Kidney epithelial cell (primary cell): ENCODE measurements around the gene HDAC7. TPM values are rescaled to one million over a fixed set of nuclear protein-coding genes. Genes with fewer than 3 reads are reported as not detected.

Experiments used
- DNase-seq: peaks from one replicate; pipeline ENCODE4 v3.0.0-alpha.2; 2010; ENCODE audit warnings: low read depth
- H3K27me3 ChIP-seq: 2 replicates; pipeline ENCODE4 v1.6.0; 2011; ENCODE audit warnings: low read length; ENCODE audit not compliant: control insufficient read depth, insufficient read depth
- H3K36me3 ChIP-seq: 2 replicates; pipeline ENCODE4 v1.5.1; 2011; ENCODE audit warnings: low read length; ENCODE audit not compliant: control insufficient read depth, insufficient read depth
- H3K4me3 ChIP-seq: 2 replicates; pipeline ENCODE4 v1.5.1; 2011; ENCODE audit warnings: low read depth, mild to moderate bottlenecking, control low read depth, low read length
- total RNA-seq: library from RNA; depleted of rRNA; stranded (reverse); fragments of >200 nt; gene quantifications from 2 replicates; pipeline ENCODE4 v1.2.3, GENCODE V29; 2015
- TF ChIP-seq, protein P1 (sequence below): IDR thresholded peaks from 2 replicates; pipeline ENCODE4 v1.5.1; 2011; ENCODE audit warnings: mild to moderate bottlenecking, moderate library complexity, low read length, control low read depth, inconsistent platforms; ENCODE audit not compliant: insufficient read depth, poor library complexity, severe bottlenecking

HDAC7 gene
- total RNA-seq, 1 donor from 2014 or later: 52.1 TPM

DNA sequence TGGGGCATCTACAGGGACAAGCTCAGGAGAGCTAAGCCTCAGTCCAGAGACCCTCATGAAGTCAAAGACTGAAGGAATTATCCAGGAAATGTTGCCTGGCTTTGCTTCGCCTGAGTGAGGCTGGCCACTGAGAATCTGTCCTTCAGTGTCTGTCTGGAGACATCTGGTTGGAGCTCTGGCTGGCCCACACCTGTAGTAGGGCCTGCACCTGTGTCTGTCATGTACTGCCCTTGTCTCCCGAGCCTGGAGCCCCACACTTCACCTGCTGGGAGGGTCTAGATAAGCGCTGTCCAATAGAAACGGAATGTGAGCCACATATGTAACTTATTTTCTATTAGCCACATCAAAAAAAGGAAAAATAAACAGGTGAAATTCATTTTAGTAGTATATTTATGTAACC lies 9.9 kb upstream of the HDAC7 start:
- TF ChIP-seq, protein P1, sequence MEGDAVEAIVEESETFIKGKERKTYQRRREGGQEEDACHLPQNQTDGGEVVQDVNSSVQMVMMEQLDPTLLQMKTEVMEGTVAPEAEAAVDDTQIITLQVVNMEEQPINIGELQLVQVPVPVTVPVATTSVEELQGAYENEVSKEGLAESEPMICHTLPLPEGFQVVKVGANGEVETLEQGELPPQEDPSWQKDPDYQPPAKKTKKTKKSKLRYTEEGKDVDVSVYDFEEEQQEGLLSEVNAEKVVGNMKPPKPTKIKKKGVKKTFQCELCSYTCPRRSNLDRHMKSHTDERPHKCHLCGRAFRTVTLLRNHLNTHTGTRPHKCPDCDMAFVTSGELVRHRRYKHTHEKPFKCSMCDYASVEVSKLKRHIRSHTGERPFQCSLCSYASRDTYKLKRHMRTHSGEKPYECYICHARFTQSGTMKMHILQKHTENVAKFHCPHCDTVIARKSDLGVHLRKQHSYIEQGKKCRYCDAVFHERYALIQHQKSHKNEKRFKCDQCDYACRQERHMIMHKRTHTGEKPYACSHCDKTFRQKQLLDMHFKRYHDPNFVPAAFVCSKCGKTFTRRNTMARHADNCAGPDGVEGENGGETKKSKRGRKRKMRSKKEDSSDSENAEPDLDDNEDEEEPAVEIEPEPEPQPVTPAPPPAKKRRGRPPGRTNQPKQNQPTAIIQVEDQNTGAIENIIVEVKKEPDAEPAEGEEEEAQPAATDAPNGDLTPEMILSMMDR: no peak
- Histone ChIP-seq H3K4me3 (no peak overlapping the region), H3K36me3 (no peaks in the 10 kb centered on the region), H3K27me3 (no peaks in the 10 kb centered on the region)
- DNase-seq: no peak

DNA sequence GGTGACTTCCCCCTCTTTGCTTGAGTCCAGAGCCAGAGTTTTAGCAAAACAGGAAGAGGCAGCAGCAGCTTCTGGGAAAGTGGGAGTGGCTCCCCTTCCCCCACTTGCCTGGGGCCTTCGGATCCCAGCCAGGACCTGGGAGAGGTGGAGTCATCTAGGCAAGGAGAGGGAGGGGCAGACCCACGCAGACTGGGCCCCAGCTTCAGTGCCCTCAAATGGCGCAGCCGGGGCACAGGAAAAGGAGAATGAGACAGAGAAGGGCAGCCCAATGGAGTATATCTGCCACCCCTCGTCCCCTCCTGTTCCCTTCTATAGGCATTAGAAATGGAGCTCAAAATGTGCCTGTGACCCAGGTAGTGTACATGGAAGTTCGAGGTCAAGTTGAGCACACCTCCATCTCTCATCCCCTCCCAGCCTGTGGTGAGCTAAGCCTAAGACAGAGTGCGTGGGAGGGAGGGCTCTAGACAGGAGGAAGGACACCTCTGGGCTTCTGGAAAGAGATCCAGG lies 9.3 kb upstream of the HDAC7 start:
- TF ChIP-seq, protein P1: no peak
- no peaks in the 10 kb centered on the region for H3K27me3 ChIP-seq
- no peak overlapping the region for H3K4me3 ChIP-seq
- no peak for DNase-seq
- no peaks in the 10 kb centered on the region for H3K36me3 ChIP-seq

DNA sequence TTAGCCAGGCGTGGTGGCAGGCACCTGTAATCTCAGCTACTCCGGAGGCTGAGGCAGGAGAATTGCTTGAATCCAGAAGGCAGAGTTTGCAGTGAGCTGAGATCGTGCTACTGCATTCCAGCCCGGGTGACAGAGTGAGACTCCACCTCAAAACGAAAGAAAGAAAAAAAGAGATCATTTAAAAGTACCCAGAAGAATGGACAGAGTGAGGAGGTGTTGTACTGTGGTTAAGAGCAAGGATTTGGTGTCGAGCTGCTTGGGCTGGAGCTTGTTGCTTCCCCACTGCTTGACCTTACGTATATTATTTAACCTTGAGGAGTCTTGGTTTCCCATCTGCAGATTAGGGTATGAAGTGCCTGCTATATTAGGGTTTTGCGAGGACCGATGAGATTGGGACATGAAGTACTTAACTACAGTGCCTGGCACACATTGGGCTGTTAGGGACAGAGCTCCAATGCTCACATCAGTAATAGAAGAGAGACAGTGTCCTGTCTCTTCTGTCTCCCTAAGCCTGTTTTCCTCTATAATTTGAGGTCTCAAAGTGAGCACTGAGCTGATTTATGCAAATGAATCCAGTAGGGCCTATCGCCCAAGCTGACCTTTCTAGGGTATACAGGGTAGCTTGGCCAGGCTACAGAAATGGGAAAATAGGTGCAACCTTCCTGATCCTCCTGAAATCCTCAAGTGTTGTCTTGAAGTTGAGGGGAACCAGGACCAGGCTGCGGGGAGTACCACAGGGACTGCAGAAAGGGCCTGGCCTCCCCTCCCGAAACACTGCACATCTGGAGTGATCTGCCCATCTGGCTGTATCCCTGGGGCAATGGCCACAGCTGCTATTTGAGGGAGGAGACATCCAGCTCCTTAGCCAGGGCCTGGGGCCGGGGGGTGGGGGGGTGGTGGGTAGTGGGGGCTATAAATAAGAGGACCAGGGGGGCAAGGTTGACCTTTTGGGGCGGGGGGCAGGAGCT lies 8.6 kb upstream of the HDAC7 start:
- Histone ChIP-seq H3K27me3 (no peaks in the 10 kb centered on the region), H3K4me3 (no peak overlapping the region), H3K36me3 (no peaks in the 10 kb centered on the region)
- no peak for DNase-seq
- TF ChIP-seq, protein P1: no peak

DNA sequence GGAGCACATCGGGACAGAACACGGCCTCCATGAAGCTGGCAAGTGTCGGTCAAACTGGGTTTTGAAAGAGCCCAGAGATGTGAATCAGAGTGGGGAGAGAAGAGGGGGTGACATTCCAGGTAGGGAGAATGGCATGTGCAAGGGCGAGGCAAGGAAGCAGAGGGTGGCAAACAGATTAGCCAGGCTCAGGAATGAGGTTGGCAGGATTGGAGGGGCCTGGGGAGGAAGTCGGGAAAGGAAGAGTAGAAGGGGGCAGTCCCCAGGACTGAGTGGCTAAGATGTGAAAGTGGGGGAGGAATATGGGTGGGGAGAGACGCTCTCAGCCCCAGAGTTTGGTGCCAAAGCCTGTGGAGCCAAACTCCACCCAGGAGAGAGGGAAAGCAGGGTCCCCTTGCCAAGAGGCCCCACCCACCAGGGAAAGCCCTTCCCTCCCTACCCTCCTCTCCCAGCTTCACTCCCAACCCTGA lies 5.5 kb upstream of the HDAC7 start:
- Histone ChIP-seq H3K4me3 (no peak overlapping the region), H3K36me3 (no peaks in the 10 kb centered on the region), H3K27me3 (no peaks in the 10 kb centered on the region)
- TF ChIP-seq, protein P1: no peak
- no peak for DNase-seq

DNA sequence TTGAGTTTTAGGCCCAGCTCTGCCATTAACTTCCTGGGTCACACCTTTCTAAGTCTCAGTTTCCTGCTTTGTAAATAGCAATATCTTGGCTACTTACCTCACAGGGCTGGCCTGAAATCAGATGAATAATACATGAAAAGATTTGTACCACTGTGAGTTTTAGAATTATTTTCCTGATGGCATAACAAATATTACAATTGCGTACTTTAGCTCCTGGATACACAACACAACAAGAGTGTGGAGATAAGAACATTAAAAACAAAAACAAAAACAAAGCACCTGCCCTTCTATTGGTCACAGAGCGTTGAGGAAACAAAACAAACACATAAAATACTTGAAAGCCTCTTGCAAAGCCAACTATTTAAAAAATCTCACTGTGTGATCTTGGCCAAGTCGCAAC lies 4.9 kb upstream of the HDAC7 start:
- DNase-seq: no peak
- no peak overlapping the region for H3K4me3 ChIP-seq
- no peaks in the 10 kb centered on the region for H3K36me3 ChIP-seq
- H3K27me3 ChIP-seq: no peaks in the 10 kb centered on the region
- TF ChIP-seq, protein P1: no peak
